Left lung (tissue), 10 donors: Measurements from ENCODE around the gene CALML5. TPM values are rescaled to one million over a fixed set of nuclear protein-coding genes. Genes with fewer than 3 reads are reported as not detected.
A peak's percentile ranks its signal among the peaks of the same experiment; 100 is the strongest.

Experiments used
- ATAC-seq: fragments of 200-7000 bp; cut with Tn5 transposase; one replicate; pipeline ENCODE4 v1.9.1; 2020; ENCODE audit warnings: moderate library complexity
- DNase-seq, 4 donors: peaks; one replicate each; pipeline ENCODE4 v3.0.0-alpha.2; 2013 to 2020
- H3K27ac ChIP-seq, 2 donors: fragments of 200-600 bp; sonication (generic) in 1 of 2; one replicate each; pipeline versions ENCODE4 v1.5.0 to v1.8.0; 2020 to 2021
- H3K27me3 ChIP-seq, 2 donors: fragments of 200-600 bp; sonication (generic) in 1 of 2; one replicate each; pipeline versions ENCODE4 v1.5.0 to v1.8.0; 2020 to 2021
- H3K36me3 ChIP-seq, 2 donors: fragments of 200-600 bp; sonication (generic) in 1 of 2; one replicate each; pipeline versions ENCODE4 v1.5.0 to v1.8.0; 2020 to 2021
- H3K4me1 ChIP-seq, 2 donors: fragments of 200-600 bp; one replicate each; pipeline ENCODE4 v1.8.0; 2021
- H3K4me3 ChIP-seq, 2 donors: fragments of 200-600 bp; sonication (generic) in 1 of 2; one replicate each; pipeline versions ENCODE4 v1.5.0 to v1.8.0; 2020 to 2021; ENCODE audit warnings: mild to moderate bottlenecking in 1 of 2
- H3K9me3 ChIP-seq, 2 donors: fragments of 200-600 bp; sonication (generic) in 1 of 2; one replicate each; pipeline versions ENCODE4 v1.5.0 to v1.8.0; 2020 to 2021
- CTCF ChIP-seq, 2 donors: fragments of 200-600 bp; sonication (generic) in 1 of 2; IDR thresholded peaks; one replicate each; pipeline versions ENCODE4 v1.5.0 to v1.8.0; 2021; ENCODE audit warnings: antibody characterized with exemption in 2 of 2
- intact Hi-C, 2 donors: fragments of 100-400 bp; cut with DNase I; formaldehyde crosslinking; loops; one replicate each; pipeline versions ENCODE4 v1.11.2 to v1.14.2; 2022
- polyA plus RNA-seq, 6 donors: library from polyadenylated mRNA; unstranded; fragments of 120-200 nt; gene quantifications; one replicate each; pipeline ENCODE4 v1.2.1, GENCODE V29; 2013; ENCODE audit not compliant: insufficient read length in 6 of 6
- total RNA-seq, 2 donors: library from RNA; stranded (reverse); fragmentation: NEBNext Ultra II Directional; extraction: Animal tissue kit (Norgen Biotek cat#: 25700); gene quantifications; one replicate each; pipeline ENCODE4 v1.2.1, GENCODE V29; 2021
- donor health status: DM: no; HTN: yes; CAD: no.
- donor health status: DM: no; HTN: no; CAD: no.

Gene CALML5
- total and polyA plus RNA-seq, 8 donors, result not detected

DNA sequence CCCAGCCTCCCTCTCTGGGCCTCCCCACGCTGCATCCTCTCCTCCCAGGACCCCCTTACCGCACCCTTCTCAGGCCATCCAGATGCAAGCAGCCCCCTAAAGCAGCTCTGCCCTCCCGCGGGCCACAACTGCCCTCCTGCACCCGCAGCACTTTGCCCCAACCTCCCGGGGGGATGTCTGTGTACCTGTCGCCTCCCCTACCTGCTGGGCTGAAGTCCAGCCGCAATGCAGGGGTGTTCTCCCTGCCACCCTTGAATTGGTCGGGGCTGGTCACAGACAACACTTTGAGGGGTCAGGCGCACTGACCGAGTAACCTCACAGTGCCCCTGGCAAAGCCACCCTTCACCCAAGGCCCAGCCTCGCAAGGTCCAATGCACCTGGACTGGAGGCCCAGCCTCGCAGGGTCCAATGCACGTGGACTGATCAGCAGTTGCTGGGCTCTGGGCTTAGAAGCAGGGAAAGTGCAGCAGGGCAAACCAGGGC, 8.3 kb upstream of the CALML5 start:
- H3K27ac ChIP-seq, result no peak overlapping the region
- intact Hi-C loops, result no loop called here
- no peak for ATAC-seq
- peaks cover 0 to 1% of the 10 kb centered on the region in 2 donors for H3K27me3 ChIP-seq
- DNase-seq, result no peak
- no peak overlapping the region for H3K4me3 ChIP-seq
- peaks cover 0 to 6% of the 10 kb centered on the region in 2 donors for H3K4me1 ChIP-seq
- H3K9me3 ChIP-seq, result no peaks in the 10 kb centered on the region
- no peaks in the 10 kb centered on the region for H3K36me3 ChIP-seq
- no peak for TF ChIP-seq CTCF (IDR thresholded peaks at IDR 0.05)

DNA sequence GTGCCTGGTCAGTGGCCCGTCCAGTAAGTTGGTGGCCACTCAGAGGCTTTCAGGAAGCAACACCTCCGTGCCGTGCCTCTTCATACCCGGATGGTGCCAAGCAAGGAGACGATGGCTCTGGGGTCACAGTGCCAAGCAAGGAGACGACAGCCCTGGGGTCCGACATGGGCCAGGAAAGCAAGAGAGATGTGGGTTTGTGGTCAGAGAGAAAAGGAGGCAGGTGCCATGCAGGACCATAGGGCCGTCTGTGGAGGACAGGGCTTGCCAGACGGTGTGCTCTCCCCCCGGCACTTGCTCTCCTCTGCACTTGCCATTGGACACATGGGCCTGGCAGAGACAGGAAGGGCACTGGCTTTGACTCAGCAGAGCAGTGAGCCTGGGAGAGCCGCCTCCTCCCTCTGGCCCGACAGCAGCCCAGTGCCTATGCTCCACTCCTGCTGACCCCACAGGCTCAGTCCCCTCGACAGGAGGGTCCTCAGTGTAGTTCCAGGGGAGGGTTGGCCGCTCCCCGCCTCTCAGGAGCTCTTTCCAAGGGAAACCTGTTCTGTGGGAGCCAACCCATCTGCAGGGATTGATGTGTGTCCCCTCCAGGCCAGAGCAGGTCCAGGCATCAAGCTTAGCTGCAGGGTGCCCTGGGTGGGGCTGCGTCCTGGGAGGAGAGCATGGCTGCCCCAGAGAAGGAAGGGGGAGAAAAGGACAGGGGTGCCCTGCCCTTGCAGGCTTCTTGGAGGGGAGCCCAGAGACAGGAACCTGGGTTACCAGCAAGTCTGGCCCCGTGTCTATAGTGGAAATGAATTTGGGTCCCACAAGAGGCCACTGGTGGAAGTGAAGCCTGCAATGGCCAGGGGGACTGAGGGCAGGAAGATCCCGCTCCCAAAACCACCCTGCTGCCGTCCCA, 7.6 kb upstream of the CALML5 start:
- H3K4me1 ChIP-seq, result peaks cover 0 to 7% of the 10 kb centered on the region in 2 donors
- H3K27me3 ChIP-seq, result peaks cover 0 to 7% of the 10 kb centered on the region in 2 donors
- no peak for TF ChIP-seq CTCF (IDR thresholded peaks at IDR 0.05)
- intact Hi-C loops, result no loop called here
- DNase-seq (no peak), ATAC-seq (no peak)
- H3K9me3 ChIP-seq, result no peaks in the 10 kb centered on the region
- no peak overlapping the region for H3K27ac ChIP-seq
- H3K36me3 ChIP-seq, result no peaks in the 10 kb centered on the region
- H3K4me3 ChIP-seq, result no peak overlapping the region

DNA sequence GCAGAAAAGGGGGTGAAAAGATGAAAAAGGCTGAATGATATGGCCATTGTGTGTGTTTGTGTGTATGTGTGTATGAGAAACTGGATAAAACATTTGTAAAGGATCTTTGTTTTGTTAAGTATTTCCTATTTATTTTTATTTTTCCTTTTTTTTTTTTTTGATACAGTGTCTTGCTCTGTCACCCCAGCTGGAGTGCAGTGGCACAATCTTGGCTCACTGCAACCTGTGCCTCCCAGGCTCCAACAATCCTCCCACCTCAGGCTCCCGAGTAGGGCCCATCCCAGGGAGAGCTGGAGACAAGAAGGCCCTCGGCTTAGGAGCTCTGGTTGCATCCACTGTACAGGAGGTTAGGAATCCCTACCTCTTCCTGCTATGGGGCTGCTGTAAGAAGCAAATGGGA, 6.9 kb upstream of the CALML5 start:
- no peak for TF ChIP-seq CTCF (IDR thresholded peaks at IDR 0.05)
- ATAC-seq, result no peak
- Histone ChIP-seq H3K4me1 (peaks cover 0 to 7% of the 10 kb centered on the region in 2 donors), H3K27ac (no peak overlapping the region), H3K9me3 (no peaks in the 10 kb centered on the region), H3K36me3 (no peaks in the 10 kb centered on the region), H3K27me3 (peaks cover 0 to 7% of the 10 kb centered on the region in 2 donors), H3K4me3 (no peak overlapping the region)
- no peak for DNase-seq
- intact Hi-C loops, result no loop called here

GRCh38 chr10:5504146-5505072, 5.0 kb upstream of the CALML5 start:
- Histone ChIP-seq H3K27ac (no peak overlapping the region), H3K36me3 (no peaks in the 10 kb centered on the region), H3K9me3 (no peaks in the 10 kb centered on the region), H3K4me3 (no peak overlapping the region), H3K4me1 (peaks cover 0 to 7% of the 10 kb centered on the region in 2 donors), H3K27me3 (peaks cover 0 to 7% of the 10 kb centered on the region in 2 donors)
- no peak for TF ChIP-seq CTCF (IDR thresholded peaks at IDR 0.05)
- DNase-seq, result peak in 1 of 4 donors; percentile 24
- intact Hi-C loops, result no loop called here
- ATAC-seq, result peak; percentile 2
